Type B pancreatic cell (in vitro differentiated cells): ENCODE data around the gene KRT1. TPM values are rescaled to one million over a fixed set of nuclear protein-coding genes. Genes with fewer than 3 reads are reported as not detected.
A peak's percentile ranks its signal among the peaks of the same experiment; 100 is the strongest.
"Not testable (repeated sequence)": the region's sequence is repeated elsewhere in the genome, so short reads cannot be mapped to it uniquely, and the experiment has no call there.

ENCODE experiments used
- DNase-seq: peaks from one replicate; pipeline ENCODE4 v3.0.0; 2021; ENCODE audit warnings: mixed read lengths; ENCODE audit not compliant: unreplicated experiment; ENCODE audit errors: extremely low spot score
- H3K27ac Mint-ChIP-seq: 2 replicates; pipeline ENCODE4 v1.8.0; 2021; ENCODE audit warnings: mild to moderate bottlenecking, mixed read lengths
- H3K27me3 Mint-ChIP-seq: 2 replicates; pipeline ENCODE4 v1.8.0; 2021; ENCODE audit warnings: mixed read lengths
- H3K36me3 Mint-ChIP-seq: 2 replicates; pipeline ENCODE4 v1.8.0; 2021; ENCODE audit warnings: mixed read lengths
- H3K4me1 Mint-ChIP-seq: one replicate; pipeline ENCODE4 v1.8.0; 2021; ENCODE audit warnings: mixed read lengths; ENCODE audit not compliant: unreplicated experiment
- H3K4me3 Mint-ChIP-seq: 2 replicates; pipeline ENCODE4 v1.8.0; 2021; ENCODE audit warnings: mild to moderate bottlenecking, mixed read lengths
- H3K9me3 Mint-ChIP-seq: 2 replicates; pipeline ENCODE4 v1.8.0; 2021; ENCODE audit warnings: mixed read lengths
- total RNA-seq: library from RNA; stranded (reverse); gene quantifications from 2 replicates; pipeline ENCODE4 v1.2.1, GENCODE V29; 2021; ENCODE audit warnings: low replicate concordance
- TF ChIP-seq, protein P1 (sequence below): fragments of 200-600 bp; sonication (generic); conservative IDR thresholded peaks from 2 replicates; pipeline ENCODE4 v1.5.0; 2021; ENCODE audit warnings: antibody characterized with exemption, mild to moderate bottlenecking

KRT1 gene
- total RNA-seq, 1 donor from 2014 or later = 269 TPM

DNA sequence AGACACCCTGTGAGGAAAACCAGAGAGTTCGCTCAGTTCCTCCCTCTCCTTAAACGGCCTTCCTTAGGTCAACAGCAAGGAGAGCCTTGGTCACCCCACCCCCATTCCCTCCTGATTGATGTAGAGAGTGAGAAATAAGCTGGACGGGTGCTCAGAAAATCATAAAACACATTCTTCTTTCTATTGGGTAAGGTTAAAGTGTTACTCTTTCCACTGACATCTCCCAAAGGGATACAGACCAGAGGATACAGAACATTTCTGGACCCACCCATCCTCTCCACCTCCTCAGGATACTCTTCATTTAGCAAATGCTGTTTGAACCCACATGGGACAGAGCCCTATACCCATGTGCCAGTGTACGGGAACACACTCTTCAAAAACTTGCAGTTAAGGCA is 34.7 kb upstream of the KRT1 start:
- Mint-ChIP-seq H3K27me3 (peaks cover 58% of the 10 kb centered on the region), H3K27ac (no peak overlapping the region), H3K4me3 (peak overlapping the region; percentile 51), H3K9me3 (no peaks in the 10 kb centered on the region), H3K36me3 (no peaks in the 10 kb centered on the region), H3K4me1 (peaks cover 3% of the 10 kb centered on the region)
- TF ChIP-seq, protein P1, sequence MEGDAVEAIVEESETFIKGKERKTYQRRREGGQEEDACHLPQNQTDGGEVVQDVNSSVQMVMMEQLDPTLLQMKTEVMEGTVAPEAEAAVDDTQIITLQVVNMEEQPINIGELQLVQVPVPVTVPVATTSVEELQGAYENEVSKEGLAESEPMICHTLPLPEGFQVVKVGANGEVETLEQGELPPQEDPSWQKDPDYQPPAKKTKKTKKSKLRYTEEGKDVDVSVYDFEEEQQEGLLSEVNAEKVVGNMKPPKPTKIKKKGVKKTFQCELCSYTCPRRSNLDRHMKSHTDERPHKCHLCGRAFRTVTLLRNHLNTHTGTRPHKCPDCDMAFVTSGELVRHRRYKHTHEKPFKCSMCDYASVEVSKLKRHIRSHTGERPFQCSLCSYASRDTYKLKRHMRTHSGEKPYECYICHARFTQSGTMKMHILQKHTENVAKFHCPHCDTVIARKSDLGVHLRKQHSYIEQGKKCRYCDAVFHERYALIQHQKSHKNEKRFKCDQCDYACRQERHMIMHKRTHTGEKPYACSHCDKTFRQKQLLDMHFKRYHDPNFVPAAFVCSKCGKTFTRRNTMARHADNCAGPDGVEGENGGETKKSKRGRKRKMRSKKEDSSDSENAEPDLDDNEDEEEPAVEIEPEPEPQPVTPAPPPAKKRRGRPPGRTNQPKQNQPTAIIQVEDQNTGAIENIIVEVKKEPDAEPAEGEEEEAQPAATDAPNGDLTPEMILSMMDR = no peak
- DNase-seq = no peak

DNA sequence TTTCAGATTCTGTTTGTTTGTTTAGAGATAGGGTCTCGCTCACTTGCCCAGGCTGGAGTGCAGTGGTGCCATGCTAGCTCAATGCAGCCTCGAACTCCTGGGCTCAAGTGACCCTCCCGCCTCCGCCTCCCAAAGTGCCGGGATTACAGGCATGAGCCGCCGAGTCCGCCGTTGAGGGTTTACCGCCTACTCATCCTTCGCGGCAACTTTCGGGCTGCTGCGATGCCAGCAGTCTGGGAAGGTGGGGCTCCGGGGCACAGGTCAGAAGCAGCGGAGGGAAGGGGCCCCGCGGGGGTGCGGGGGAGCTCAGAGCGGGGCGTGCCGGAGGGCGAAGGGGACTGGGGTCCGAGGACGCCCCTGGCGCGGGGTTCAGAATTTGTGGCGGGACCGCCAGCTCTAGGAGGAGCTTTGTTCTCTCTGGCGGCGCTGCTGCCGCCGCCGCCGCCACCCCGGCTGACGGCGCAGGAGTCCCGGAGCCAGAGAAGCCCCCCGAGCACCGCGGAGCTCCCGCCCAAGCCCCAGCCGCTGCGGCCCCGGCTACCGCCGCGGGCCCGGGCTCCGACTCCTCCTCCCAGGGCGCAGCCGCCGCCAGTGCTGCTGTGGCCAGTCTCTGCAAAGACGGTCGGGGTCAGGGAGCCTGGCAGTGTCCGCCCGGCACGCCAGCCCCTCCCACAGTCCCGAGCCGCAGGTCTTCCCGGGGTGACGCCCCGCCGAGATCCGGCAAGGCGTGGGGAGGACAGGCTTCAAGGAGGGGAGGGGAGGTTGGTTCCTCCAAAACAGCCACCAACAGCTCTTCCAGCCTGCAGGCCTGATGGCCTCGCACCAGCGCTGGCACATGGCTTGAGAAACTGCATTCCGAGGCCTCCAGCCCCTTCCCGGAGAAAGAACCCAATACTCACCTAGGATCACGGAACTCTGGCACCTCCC is 34.0 kb upstream of the KRT1 start:
- H3K4me1 Mint-ChIP-seq = peaks cover 3% of the 10 kb centered on the region

DNA sequence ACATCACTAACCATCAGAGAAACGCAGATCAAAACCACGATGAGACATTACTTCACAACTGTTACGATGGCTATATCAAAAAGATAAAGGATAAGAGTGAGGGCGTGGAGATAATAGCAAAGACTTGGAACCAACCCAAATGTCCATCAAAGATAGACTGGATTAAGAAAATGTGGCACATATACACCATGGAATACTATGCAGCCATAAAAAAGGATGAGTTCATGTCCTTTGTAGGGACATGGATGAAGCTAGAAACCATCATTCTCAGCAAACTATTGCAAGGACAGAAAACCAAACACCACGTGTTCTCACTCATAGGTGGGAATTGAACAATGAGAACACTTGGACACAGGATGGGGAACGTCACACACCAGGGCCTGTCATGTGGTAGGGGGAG is 31.9 kb upstream of the KRT1 start:
- not testable (repeated sequence) for H3K4me1 Mint-ChIP-seq

More for the DNA sequence above, 34.0 kb upstream of the KRT1 start:
- DNase-seq = no peak
- Mint-ChIP-seq H3K27ac (no peak overlapping the region), H3K9me3 (no peaks in the 10 kb centered on the region), H3K36me3 (no peaks in the 10 kb centered on the region), H3K27me3 (peaks cover 59% of the 10 kb centered on the region), H3K4me3 (peak overlapping the region; percentile 67)
- TF ChIP-seq, protein P1 = no peak

DNA sequence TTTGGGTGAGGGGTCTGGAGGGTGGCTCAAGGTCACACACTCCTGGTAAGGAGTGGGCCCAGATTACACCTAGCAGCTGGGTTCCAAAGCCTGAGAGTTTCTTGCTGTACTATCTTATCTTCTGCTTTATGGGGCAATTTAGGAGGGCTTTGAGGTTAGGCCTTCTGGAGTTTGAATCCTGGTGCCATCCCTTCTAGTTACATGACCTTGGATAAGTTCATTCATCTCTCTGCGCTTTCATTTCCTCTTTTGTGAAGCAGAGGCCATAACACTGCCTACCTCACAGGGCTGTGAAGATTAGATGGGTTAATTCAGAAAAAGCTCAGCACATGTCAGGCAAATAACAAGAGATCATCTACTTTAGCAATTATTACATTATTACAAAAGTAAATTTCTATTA is 30.5 kb upstream of the KRT1 start:
- Mint-ChIP-seq H3K27ac (no peak overlapping the region), H3K27me3 (peaks cover 49% of the 10 kb centered on the region)

More for the DNA sequence above, 31.9 kb upstream of the KRT1 start:
- DNase-seq, H3K36me3 Mint-ChIP-seq, H3K9me3 Mint-ChIP-seq, H3K27ac Mint-ChIP-seq: not testable (repeated sequence)
- Mint-ChIP-seq H3K4me3 (peak overlapping the region; percentile 17), H3K27me3 (peaks cover 60% of the 10 kb centered on the region)

DNA sequence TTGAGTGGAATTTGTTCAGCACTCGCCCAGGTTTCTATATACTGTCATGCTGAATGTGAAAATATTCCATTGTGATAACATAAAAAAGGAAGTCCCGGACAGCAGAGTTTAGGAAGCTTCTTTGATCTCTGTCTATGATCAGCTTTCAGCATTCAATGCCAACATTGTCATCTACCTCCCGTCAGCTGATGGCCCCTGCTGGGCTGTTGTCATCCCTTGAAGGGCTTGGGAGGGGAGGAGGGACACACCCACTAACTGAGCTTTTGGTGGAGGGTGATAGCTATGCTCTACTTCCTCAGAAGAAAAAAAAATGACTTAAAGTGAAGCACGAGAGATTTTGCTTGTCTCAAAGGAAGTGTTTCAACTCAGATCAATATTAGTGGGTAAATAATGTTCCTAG is 27.8 kb upstream of the KRT1 start:
- no peaks in the 10 kb centered on the region for H3K36me3 Mint-ChIP-seq
- no peak for DNase-seq
- H3K27me3 Mint-ChIP-seq = peaks cover 31% of the 10 kb centered on the region
- no peak overlapping the region for H3K4me3 Mint-ChIP-seq
- peaks cover 4% of the 10 kb centered on the region for H3K4me1 Mint-ChIP-seq
- peak overlapping the region; percentile 46 for H3K27ac Mint-ChIP-seq
- TF ChIP-seq, protein P1 = no peak
- no peaks in the 10 kb centered on the region for H3K9me3 Mint-ChIP-seq

More for the DNA sequence above, 30.5 kb upstream of the KRT1 start:
- Mint-ChIP-seq H3K9me3 (no peaks in the 10 kb centered on the region), H3K4me3 (no peak overlapping the region), H3K36me3 (no peaks in the 10 kb centered on the region), H3K4me1 (peaks cover 7% of the 10 kb centered on the region)
- TF ChIP-seq, protein P1 = no peak
- DNase-seq = no peak

DNA sequence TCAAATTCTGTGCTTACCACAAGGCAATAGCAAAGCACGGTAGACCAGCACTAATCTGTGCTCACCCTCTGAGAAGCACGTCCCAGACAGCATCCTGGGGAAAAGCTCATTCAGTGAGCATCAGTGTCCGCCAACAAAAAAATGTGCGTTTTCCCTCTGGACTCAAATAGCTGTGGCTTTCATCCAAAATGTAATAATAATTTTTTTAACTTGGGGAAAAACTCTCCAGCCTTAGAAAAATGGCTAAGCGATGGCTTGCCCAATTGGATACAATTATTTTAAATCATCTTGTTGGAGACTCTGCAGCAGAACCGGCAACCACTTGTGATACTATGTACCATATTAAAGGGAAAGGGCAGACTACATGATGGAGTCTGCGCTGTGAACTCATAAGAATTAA is 24.3 kb upstream of the KRT1 start:
- TF ChIP-seq, protein P1 = no peak
- H3K4me3 Mint-ChIP-seq = no peak overlapping the region
- H3K27me3 Mint-ChIP-seq = peaks cover 34% of the 10 kb centered on the region
- H3K36me3 Mint-ChIP-seq = no peaks in the 10 kb centered on the region
- no peak overlapping the region for H3K27ac Mint-ChIP-seq
- DNase-seq = no peak
- peaks cover 4% of the 10 kb centered on the region for H3K4me1 Mint-ChIP-seq
- no peaks in the 10 kb centered on the region for H3K9me3 Mint-ChIP-seq
